HepG2 (cell line): ENCODE data around the gene SEC31A. TPM values are rescaled to one million over a fixed set of nuclear protein-coding genes. Genes with fewer than 3 reads are reported as not detected.

ENCODE experiments used
- IKZF4 ChIP-seq: sonication (generic); formaldehyde crosslinking; IDR thresholded peaks from 2 replicates; pipeline ENCODE4 v1.5.1; 2020; ENCODE audit warnings: borderline replicate concordance, mild to moderate bottlenecking, low read depth, missing genetic modification reagents; ENCODE audit errors: not compliant biosample characterization
- NFIB ChIP-seq: sonication (generic); formaldehyde crosslinking; IDR thresholded peaks from 2 replicates; pipeline ENCODE4 v1.9.0; 2021; ENCODE audit warnings: missing genetic modification reagents, mild to moderate bottlenecking, borderline replicate concordance
- SALL2 ChIP-seq: sonication (generic); formaldehyde crosslinking; IDR thresholded peaks from 2 replicates; pipeline ENCODE4 v1.8.1; 2023; ENCODE audit warnings: mild to moderate bottlenecking, missing genetic modification reagents, inconsistent platforms
- SP2 ChIP-seq: sonication (generic); formaldehyde crosslinking; IDR thresholded peaks from 2 replicates; pipeline ENCODE4 v1.5.1; 2020; ENCODE audit warnings: mild to moderate bottlenecking, missing genetic modification reagents
- SYNCRIP ChIP-seq: fragments of 200-400 bp; formaldehyde crosslinking; IDR thresholded peaks from 2 replicates; pipeline ENCODE4 v1.6.1; 2018; ENCODE audit warnings: mild to moderate bottlenecking, low read depth, low read length; ENCODE audit not compliant: insufficient read depth
- TGIF2 ChIP-seq: IDR thresholded peaks from 2 replicates; pipeline ENCODE4 v1.6.1; 2016; ENCODE audit warnings: control low read depth, missing compliant biosample characterization
- ZBTB1 ChIP-seq: sonication (generic); formaldehyde crosslinking; IDR thresholded peaks from 2 replicates; pipeline ENCODE4 v1.4.0; 2020; ENCODE audit warnings: missing genetic modification reagents, borderline replicate concordance
- ZNF552 ChIP-seq: sonication (generic); formaldehyde crosslinking; IDR thresholded peaks from 2 replicates; pipeline ENCODE4 v1.9.0; 2022; ENCODE audit warnings: missing genetic modification reagents, mild to moderate bottlenecking, borderline replicate concordance
- ZNF737 ChIP-seq: sonication (generic); formaldehyde crosslinking; IDR thresholded peaks from 2 replicates; pipeline ENCODE4 v1.5.0; 2020; ENCODE audit warnings: missing genetic modification reagents, mild to moderate bottlenecking, borderline replicate concordance
- polyA plus RNA-seq, 8 experiments: library from polyadenylated mRNA; depleted of rRNA in 3 of 8; stranded (reverse) in 7 of 8; unstranded in 1 of 8; fragments of >200 nt; fragmentation: Illumina TruSeq in 4 of 8; extraction: Trizol in 4 of 8; gene quantifications; 2 replicates each; pipeline versions ENCODE4 v1.2.1 to v1.2.3, GENCODE V29; 2011 to 2016; ENCODE audit warnings: low read depth in 4 of 8, missing spikeins in 1 of 8, mixed read lengths in 1 of 8; ENCODE audit not compliant: insufficient read depth in 1 of 8
- total RNA-seq, 5 experiments: library from RNA; depleted of rRNA; stranded (reverse); fragments of >200 nt; fragmentation: Illumina TruSeq; extraction: Trizol; gene quantifications; 2 replicates each; pipeline ENCODE4 v1.2.3, GENCODE V29; 2016; ENCODE audit warnings: low read depth in 1 of 5
- TF ChIP-seq, protein P1 (sequence below): sonication (generic); formaldehyde crosslinking; IDR thresholded peaks from one replicate; pipeline ENCODE4 v1.5.1; 2020; ENCODE audit warnings: mild to moderate bottlenecking, missing genetic modification reagents; ENCODE audit errors: not compliant biosample characterization
- TF ChIP-seq, protein P2 (sequence below): sonication (generic); formaldehyde crosslinking; IDR thresholded peaks from 2 replicates; pipeline ENCODE4 v1.5.1; 2020; ENCODE audit warnings: mild to moderate bottlenecking, missing genetic modification reagents
- TF ChIP-seq, protein P3 (sequence below): sonication (generic); formaldehyde crosslinking; IDR thresholded peaks from 2 replicates; pipeline ENCODE4 v1.4.0; 2020; ENCODE audit warnings: missing genetic modification reagents; ENCODE audit errors: not compliant biosample characterization
- TF ChIP-seq, protein P4 (sequence below): sonication (generic); formaldehyde crosslinking; IDR thresholded peaks from 2 replicates; pipeline ENCODE4 v1.8.1; 2023; ENCODE audit warnings: mild to moderate bottlenecking, missing genetic modification reagents, borderline replicate concordance
- TF ChIP-seq, protein P5 (sequence below): sonication (generic); formaldehyde crosslinking; conservative IDR thresholded peaks from 2 replicates; pipeline ENCODE4 v1.4.0; 2020; ENCODE audit warnings: missing genetic modification reagents

The SEC31A gene
- total and polyA plus RNA-seq, 2 of the 13 experiments (the other 11 are each of a cell fraction or from before 2014, with no cell fraction given) = 231 to 435 TPM

DNA sequence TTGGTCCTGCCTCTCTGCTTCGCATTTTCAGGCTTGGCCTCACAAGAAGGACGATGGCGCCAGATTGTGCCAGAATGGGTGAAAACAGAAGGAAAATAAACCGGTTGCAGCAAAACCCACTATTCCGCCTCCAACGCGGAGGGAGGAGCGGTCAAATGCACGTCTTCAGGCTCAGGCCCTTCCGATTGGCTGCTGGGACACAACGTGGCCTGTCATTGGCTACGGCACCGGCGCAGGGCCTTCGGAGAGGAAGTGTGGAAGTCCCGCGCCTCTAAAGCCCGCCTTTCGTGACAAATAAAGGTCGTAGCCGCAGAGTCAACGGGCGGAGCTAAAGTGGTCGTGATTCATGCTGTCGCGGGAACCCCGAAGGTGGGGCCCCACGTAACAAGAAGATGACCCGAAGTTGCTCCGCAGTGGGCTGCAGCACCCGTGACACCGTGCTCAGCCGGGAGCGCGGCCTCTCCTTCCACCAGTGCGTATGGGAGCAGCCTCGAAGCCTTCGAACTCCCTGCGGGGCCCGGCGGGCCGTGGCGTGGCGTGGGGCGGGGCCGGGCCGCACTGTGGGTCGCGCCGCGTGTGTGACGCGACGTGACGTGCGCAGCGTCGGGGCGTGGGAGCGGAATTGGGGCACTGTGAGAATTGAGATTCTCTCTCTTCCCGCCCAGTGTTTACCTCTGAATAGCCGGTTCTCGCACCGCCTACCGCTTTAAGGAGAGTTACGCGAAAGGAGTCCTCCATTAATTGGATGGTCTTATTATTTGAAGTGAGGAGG, 9.6 kb upstream of the SEC31A start, which contains the start of gene THAP9 (continued):
- TF ChIP-seq, protein P1, sequence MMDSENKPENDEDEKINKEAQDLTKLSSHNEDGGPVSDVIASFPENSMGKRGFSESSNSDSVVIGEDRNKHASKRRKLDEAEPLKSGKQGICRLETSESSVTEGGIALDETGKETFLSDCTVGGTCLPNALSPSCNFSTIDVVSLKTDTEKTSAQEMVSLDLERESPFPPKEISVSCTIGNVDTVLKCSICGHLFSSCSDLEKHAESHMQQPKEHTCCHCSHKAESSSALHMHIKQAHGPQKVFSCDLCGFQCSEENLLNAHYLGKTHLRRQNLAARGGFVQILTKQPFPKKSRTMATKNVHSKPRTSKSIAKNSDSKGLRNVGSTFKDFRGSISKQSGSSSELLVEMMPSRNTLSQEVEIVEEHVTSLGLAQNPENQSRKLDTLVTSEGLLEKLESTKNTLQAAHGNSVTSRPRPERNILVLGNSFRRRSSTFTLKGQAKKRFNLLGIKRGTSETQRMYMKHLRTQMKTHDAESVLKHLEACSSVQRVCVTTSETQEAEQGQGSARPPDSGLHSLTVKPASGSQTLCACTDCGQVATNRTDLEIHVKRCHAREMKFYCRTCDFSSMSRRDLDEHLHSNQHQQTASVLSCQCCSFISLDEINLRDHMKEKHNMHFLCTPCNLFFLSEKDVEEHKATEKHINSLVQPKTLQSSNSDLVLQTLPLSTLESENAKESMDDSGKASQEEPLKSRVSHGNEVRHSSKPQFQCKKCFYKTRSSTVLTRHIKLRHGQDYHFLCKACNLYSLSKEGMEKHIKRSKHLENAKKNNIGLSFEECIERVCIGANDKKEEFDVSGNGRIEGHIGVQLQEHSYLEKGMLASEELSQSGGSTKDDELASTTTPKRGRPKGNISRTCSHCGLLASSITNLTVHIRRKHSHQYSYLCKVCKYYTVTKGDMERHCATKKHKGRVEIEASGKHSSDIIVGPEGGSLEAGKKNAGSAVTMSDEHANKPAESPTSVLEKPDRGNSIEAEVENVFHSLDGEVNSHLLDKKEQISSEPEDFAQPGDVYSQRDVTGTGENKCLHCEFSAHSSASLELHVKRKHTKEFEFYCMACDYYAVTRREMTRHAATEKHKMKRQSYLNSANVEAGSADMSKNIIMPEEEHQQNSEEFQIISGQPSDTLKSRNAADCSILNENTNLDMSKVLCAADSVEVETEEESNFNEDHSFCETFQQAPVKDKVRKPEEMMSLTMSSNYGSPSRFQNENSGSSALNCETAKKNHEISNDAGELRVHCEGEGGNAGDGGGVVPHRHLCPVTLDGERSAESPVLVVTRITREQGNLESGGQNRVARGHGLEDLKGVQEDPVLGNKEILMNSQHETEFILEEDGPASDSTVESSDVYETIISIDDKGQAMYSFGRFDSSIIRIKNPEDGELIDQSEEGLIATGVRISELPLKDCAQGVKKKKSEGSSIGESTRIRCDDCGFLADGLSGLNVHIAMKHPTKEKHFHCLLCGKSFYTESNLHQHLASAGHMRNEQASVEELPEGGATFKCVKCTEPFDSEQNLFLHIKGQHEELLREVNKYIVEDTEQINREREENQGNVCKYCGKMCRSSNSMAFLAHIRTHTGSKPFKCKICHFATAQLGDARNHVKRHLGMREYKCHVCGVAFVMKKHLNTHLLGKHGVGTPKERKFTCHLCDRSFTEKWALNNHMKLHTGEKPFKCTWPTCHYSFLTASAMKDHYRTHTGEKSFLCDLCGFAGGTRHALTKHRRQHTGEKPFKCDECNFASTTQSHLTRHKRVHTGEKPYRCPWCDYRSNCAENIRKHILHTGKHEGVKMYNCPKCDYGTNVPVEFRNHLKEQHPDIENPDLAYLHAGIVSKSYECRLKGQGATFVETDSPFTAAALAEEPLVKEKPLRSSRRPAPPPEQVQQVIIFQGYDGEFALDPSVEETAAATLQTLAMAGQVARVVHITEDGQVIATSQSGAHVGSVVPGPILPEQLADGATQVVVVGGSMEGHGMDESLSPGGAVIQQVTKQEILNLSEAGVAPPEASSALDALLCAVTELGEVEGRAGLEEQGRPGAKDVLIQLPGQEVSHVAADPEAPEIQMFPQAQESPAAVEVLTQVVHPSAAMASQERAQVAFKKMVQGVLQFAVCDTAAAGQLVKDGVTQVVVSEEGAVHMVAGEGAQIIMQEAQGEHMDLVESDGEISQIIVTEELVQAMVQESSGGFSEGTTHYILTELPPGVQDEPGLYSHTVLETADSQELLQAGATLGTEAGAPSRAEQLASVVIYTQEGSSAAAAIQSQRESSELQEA (CRISPR knock-in tag) = peak; percentile 60
- TF ChIP-seq SALL2 (CRISPR knock-in tag) (peak; percentile 62; the same call in 1 of the 2 replicates), ZNF552 (CRISPR knock-in tag) (peak; percentile 60), SP2 (CRISPR knock-in tag) (peak; percentile 94), SYNCRIP (no peak), NFIB (no peak), TGIF2 (no peak; the same call in 1 of the 2 replicates), ZNF737 (CRISPR knock-in tag) (no peak), ZBTB1 (CRISPR knock-in tag) (no peak), IKZF4 (peak; percentile 81)
- TF ChIP-seq, protein P2, sequence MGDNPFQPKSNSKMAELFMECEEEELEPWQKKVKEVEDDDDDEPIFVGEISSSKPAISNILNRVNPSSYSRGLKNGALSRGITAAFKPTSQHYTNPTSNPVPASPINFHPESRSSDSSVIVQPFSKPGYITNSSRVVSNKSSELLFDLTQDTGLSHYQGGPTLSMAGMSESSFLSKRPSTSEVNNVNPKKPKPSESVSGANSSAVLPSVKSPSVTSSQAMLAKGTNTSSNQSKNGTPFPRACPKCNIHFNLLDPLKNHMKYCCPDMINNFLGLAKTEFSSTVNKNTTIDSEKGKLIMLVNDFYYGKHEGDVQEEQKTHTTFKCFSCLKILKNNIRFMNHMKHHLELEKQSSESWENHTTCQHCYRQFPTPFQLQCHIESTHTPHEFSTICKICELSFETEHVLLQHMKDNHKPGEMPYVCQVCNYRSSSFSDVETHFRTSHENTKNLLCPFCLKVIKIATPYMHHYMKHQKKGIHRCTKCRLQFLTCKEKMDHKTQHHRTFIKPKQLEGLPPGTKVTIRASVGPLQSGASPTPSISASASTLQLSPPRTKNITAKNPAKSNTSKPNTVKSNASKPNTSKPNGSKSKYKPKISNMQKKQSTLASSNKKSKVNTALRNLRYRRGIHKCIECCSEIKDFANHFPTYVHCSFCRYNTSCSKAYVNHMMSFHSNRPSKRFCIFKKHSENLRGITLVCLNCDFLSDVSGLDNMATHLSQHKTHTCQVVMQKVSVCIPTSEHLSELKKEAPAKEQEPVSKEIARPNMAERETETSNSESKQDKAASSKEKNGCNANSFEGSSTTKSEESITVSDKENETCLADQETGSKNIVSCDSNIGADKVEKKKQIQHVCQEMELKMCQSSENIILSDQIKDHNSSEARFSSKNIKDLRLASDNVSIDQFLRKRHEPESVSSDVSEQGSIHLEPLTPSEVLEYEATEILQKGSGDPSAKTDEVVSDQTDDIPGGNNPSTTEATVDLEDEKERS (CRISPR knock-in tag) = 0 out of 2 replicates have a peak, but pooled peaks have one; percentile 43
- TF ChIP-seq, protein P3, sequence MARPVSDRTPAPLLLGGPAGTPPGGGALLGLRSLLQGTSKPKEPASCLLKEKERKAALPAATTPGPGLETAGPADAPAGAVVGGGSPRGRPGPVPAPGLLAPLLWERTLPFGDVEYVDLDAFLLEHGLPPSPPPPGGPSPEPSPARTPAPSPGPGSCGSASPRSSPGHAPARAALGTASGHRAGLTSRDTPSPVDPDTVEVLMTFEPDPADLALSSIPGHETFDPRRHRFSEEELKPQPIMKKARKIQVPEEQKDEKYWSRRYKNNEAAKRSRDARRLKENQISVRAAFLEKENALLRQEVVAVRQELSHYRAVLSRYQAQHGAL (CRISPR knock-in tag) = no peak
- TF ChIP-seq, protein P4, sequence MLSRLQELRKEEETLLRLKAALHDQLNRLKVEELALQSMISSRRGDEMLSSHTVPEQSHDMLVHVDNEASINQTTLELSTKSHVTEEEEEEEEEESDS (CRISPR knock-in tag) = no peak
- TF ChIP-seq, protein P5, sequence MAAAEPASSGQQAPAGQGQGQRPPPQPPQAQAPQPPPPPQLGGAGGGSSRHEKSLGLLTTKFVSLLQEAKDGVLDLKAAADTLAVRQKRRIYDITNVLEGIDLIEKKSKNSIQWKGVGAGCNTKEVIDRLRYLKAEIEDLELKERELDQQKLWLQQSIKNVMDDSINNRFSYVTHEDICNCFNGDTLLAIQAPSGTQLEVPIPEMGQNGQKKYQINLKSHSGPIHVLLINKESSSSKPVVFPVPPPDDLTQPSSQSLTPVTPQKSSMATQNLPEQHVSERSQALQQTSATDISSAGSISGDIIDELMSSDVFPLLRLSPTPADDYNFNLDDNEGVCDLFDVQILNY (CRISPR knock-in tag) = peak; percentile 52; the same call in 1 of the 2 replicates
